Ecto neural progenitor cell (in vitro differentiated cells): Measurements from ENCODE around the gene GAPT.

ENCODE experiments used
- DNase-seq: peaks from one replicate; pipeline ENCODE4 v3.0.0-alpha.2; 2018; ENCODE audit warnings: low spot score

The GAPT gene

GRCh38 chr5:58491216-58491892 is at the start of gene GAPT:
TSS of gene GAPT (plus strand) at chr5:58491435. CDS start at chr5:58494537, 3,102 bp downstream.
- DNase-seq, result no peak

DNA sequence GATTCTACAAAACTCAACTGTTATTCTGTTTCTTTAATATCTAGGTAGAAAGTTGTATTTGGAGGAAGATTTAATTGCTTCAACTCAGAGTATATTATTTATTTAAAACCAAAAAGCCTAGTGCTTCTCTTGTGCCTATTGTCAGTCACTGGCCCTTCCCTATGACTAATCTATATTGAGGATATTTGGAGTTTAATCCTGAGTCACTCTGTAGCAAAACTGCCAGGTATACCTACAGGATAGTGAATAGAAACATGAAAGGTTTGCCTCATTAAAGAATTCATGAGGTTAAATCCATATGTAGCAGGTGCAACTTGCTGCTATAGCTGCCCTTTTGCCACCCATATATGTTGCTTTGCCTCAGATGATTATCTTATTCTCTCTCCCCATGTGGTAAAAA is 46.4 kb upstream of the GAPT start:
- no peak for DNase-seq

- DNase-seq, result no peak
These were observed 45.2 kb upstream of the GAPT start for GRCh38 chr5:58446024-58446423.

DNA sequence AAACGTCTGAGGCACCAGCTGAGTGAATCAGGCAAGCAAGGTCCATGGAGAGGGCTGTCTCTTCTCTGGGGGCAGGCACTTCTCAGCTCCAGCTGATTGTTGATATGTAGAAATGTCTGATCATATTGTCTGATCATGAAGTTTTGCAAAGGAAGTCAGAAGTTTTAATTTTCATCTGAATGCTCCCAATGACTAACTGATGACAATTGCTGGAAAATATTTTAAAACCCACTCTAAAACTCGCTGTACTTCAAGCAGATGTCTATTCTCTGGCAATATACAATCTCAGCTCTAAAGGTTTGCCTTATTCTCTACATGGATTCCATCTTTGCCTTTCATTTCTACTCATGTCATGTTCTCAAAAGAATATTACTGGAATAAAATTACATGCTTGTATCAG is 44.0 kb upstream of the GAPT start:
- DNase-seq, result no peak

DNA sequence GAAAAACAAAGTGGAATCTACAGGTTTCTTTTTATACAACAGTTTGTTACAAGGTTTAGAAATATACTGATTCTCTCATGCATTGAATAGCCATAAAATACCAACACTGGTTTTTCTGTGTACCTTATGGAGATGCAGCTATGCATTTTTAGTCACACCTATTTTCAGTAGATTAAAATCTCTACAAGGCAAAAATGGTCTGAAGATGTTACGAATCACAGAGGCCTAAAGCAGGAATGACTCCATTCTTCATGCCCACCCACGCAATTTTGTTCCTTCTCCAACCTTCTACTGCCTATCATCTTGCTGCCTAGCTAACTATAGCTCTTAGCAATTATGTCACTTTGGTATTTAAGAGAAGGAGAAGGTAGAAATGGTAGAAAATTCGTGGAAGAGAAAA is 41.2 kb upstream of the GAPT start:
- DNase-seq, result no peak

DNA sequence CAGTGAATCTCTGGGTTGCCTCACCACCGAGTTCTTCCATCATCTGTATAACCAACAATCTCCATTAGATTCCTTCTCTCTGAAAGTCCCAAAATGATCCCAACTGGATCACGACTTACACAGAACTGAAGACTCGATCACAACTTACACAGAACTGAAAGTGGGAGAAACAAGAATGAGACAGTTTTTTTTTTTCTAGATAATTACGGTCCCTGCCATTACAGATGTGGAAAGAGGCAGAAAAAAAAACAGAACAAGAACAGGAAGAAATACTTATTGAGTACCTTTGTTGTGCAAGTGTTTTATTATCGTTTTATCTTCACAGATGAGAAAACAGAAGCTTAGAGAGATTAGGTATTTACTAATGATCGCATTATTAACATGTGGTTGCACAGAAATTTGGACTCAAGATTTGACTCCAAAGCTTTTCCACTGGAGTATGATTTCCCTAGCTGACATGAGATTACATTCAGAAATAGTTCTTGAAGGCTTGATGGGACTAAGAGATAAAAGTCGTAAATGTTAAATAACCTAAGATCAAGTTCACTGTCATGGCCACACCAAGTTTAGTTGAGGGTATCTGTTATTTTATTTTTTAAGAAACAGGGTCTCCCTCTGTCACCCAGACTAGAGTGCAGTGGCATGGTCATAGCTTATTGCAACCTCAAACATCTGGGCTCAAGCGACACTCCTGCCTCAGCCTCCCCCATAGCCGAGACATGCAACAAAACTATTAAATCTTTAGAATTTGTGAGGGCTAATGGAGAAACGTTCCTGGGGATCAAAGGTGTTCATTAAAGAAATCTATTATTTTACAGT is 40.2 kb upstream of the GAPT start:
- DNase-seq, result no peak

DNA sequence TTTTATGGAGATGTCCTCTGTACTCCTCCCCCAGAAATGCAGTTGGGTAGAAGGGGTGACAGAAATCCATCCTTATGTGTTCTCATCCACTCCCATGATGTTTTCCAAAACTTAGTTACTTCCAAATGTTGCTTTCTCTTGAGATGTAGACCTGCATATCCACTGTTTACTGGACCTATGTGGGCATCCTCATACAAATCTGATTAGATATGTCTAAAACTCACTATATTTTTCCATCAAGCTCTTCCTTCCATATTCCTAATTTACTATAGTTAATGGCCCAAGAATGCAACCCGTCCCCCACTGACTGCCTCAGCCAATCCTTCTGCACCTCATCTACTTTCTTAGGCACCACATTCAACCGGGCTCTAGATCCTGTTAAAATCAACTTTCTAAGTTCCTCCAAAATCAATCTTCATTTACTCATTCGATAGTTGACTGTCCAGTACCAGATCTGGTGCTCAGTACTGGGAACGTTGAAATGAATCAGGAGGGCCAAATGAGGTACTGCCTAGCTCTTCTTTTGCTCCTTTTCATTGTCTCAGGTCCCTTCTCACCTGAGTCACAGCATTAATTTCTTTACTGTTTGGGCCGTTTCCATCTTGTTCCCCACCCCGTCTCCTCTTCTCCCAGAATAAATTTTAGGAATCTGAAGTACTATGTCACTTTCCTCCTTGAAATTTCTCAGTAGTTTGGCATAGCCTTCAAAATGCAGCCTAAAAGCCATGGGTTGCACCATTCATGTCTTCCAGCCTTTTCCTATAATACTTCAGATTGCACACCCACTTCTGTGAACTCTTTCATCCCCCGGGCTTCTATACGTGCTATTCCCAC is 39.3 kb upstream of the GAPT start:
- DNase-seq, result no peak

DNA sequence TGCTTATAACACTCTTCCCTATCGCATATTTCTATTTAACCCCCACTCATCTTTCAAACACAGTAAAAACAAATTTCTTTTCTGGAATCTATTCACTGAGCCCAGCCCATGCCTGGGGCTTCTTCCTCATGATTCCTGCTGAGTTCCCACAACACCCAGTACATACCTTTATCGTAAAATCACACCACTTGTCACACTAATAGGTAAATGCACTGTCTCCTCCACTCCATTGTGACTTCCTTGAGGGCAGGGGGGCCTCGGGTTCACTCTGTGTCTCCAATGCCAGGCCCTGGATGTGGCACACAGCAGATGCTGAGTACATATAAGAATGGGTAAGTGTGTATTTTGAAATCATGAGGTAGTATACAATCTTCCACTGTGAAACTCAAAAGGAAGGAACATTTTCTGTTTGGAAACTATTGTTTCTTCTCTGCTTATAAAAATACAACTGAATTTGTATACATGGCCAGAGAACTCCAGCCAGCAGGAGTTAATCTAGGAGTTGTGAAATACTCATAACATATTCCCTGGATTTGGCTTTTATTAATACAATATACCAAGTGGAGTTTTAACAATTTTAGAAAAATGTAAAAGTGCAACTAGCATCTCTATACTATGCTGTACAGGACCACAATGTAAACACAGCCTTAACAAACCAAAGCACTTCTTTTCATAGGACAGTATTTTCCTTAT is 38.5 kb upstream of the GAPT start:
- DNase-seq, result no peak

- no peak for DNase-seq
These were observed 37.9 kb upstream of the GAPT start for GRCh38 chr5:58453306-58453705.

GRCh38 chr5:58454025-58454424 is 37.2 kb upstream of the GAPT start:
- DNase-seq, result no peak

DNA sequence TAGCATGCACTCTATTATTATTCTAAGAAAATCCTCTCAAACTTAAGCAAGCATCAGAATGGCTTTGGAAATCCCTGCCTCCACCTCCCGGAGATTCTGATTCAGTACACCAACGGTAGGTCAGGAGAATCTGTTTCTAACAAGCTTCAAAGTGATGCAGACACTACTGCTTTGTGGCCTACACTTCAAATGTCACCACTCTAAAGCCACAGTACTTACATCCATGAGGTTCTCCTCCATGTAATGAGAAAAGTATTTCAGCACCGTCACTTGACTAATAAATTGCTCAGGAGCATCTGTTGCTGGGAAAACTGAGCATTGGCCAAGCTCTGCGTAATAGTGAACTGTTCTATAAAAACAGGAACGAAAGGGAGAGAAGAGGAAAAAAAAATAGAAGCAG is 36.2 kb upstream of the GAPT start:
- DNase-seq, result no peak

DNA sequence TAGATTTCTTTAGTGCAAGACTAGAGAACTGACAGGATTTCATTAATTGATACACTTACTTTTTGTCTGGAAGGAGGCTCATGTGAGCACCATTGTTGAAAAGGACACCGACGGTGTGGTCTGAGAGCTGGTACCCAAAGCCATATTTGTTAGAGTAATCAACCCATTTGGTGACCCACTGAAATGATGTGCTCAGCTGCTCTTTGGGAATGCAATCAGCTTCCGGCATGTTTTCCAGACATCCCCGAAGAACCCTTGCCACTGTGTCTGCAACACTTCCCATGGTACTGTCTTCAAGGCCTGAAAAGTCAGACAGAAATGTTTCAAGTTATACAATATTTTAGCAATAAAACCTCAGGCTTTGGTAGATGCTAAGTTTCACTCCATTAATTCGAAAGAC is 35.8 kb upstream of the GAPT start:
- DNase-seq, result no peak

- DNase-seq, result no peak
These were observed 35.2 kb upstream of the GAPT start for GRCh38 chr5:58456026-58456425.

GRCh38 chr5:58456486-58456885 is 34.7 kb upstream of the GAPT start:
- no peak for DNase-seq

GRCh38 chr5:58457050-58457449 is 34.2 kb upstream of the GAPT start:
- no peak for DNase-seq

- DNase-seq, result no peak
These were observed 33.0 kb upstream of the GAPT start for GRCh38 chr5:58458141-58458742.

DNA sequence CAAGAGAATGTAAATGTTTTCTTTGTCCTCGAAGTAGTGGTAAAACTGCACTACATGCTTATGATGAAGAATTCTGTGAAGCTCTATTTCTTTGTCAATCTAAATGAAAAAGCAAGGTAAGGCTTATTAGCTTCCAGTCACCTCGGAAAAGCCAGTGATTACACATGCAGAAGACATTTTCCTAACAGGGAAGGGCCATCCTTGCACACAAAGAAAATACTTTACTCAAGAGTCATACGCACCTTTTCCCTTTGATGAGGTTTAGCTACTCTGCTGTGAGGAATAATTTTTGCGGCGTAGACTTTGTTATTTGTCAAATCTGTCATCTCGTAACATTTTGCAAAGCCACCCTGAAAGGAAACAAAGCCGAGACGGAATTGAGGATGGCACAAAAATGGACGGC is 32.5 kb upstream of the GAPT start:
- no peak for DNase-seq

- DNase-seq, result no peak
These were observed 31.9 kb upstream of the GAPT start for GRCh38 chr5:58459146-58460001.

DNA sequence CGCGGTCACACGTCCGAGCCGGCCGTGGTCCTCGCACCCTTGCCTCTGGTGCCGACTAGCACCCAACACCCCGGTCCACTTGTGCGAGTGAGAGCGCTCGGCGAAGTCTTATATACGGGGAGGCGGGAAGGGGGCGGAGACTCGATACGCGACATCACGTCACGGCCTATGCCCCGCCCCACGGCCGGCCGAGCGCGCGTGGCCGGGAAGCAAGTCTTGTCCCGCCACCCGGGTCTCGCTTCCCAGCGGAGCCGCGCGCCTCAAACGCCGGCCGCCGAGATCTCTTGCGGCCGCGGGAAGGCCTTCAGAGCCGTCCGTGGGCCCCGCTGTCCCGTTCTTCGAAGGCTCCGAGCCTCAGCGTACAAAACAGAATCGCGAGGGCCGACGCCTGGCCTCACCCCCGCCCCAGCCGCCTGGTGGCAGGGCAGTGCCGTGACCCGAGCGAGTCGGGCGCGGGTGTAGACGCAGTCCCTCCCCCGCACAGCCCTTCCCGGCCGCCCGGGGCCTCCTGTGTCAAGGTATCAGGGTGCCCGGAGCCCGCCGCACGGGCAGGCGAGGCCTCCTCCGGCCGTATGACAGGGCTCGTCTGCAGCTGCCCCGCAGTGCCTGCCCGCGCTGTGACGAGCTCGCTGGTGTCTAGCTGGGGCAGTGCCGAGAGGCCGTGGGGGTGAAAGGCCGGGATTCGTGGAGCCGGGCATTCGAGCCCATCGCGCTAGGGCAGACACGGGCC is 31.1 kb upstream of the GAPT start, which contains the start of gene PLK2:
Gene PLK2 (minus strand): TSS at position 85 of the 730 bp plus-strand sequence. CDS start 127 bp downstream, outside the sequence.
- peak; percentile 93 for DNase-seq

- DNase-seq, result peak; percentile 94
These were observed 30.4 kb upstream of the GAPT start for GRCh38 chr5:58460732-58461286.
